Measurements from ENCODE around the gene SDF2L1. TPM values are rescaled to one million over a fixed set of nuclear protein-coding genes. Genes with fewer than 3 reads are reported as not detected.
"Not testable (repeated sequence)": the region's sequence is repeated elsewhere in the genome, so short reads cannot be mapped to it uniquely, and the experiment has no call there.

The SDF2L1 gene
- total RNA-seq, 2 donors from 2014 or later, result 25.6 to 30.1 TPM

DNA sequence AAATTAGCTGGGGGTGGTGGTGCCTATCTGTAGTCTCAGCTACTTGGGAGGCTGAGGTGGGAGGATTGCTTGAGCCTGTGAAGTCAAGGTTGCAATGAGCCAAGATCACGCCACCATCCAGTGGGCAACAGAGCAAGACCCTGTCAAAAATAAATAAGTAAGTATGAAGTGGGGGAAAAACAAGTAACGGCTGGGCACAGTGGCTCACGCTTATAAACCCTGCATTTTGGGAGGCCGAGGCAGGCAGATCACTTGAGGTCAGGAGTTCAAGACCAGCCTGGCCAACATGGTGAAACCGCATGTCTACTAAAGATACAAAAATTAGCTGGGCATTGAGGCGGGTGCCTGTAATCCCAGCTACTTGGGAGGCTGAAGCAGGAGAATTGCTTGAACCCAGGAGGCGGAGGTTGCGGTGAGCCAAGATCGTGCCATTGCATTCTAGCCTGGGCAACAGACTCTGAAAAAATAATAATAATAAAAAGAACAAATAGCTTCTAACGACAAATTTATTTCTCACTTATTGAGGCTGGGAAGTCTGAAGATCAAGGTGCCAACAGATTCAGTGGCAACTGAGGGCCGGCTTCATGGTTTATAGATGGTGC, 32.4 kb upstream of the SDF2L1 start:
- not testable (repeated sequence) for H3K36me3 Mint-ChIP-seq (ENCODE audit: low read depth); H3K9me3 ChIP-seq (ENCODE audit: control insufficient read depth, low read length, poor library complexity, severe bottlenecking); H3K4me3 Mint-ChIP-seq; H3K27me3 Mint-ChIP-seq; DNase-seq; ATAC-seq
- H3K4me1 Mint-ChIP-seq, result peaks cover 28% of the 10 kb centered on the region
- H3K27ac Mint-ChIP-seq, result peak overlapping the region; percentile 19

DNA sequence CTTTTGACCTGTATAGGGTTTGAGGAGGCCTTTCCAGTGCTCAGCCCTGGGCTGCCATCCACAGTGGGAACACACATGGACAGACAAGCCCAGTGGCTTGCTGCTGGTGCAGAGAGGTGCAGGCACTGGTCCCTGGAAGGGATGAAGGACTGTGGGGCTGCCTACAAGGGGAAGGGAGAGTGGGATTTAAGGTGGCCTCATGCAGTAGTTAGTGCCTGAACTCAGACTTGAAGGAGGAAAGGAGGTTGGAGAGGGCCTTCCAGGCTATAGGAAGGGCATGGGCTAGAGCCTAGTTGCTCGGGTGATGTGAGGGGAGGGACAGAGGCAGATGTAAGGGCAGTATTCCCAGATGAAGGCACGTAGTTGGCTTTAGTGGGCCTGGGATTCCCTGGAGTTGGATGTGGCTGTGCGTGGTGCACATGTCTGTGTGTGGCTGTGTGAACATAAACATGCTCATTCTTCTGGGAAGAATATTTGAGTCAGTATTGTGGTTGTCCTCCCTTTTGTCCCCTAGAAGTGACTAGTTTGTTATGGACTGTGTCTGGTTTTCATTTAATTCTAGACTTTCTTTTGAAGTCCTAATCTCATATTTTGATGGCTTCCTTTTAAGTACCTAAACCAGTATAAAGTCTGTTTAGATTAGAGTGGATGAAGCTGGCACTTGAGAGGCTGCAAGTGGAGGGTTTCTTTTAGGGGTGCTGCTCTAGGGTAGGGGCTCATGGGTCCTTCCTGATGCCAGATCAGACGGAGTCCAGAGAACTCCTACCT, 30.7 kb upstream of the SDF2L1 start:
- H3K27me3 Mint-ChIP-seq, result no peaks in the 10 kb centered on the region
- DNase-seq (no peak), ATAC-seq (no peak)
- H3K36me3 Mint-ChIP-seq (ENCODE audit: low read depth), result peaks cover 2% of the 10 kb centered on the region
- H3K9me3 ChIP-seq (ENCODE audit: control insufficient read depth, low read length, poor library complexity, severe bottlenecking), result no peaks in the 10 kb centered on the region
- H3K4me3 Mint-ChIP-seq, result peak overlapping the region; percentile 51
- H3K27ac Mint-ChIP-seq, result peak overlapping the region; percentile 27
- H3K4me1 Mint-ChIP-seq, result peaks cover 26% of the 10 kb centered on the region

DNA sequence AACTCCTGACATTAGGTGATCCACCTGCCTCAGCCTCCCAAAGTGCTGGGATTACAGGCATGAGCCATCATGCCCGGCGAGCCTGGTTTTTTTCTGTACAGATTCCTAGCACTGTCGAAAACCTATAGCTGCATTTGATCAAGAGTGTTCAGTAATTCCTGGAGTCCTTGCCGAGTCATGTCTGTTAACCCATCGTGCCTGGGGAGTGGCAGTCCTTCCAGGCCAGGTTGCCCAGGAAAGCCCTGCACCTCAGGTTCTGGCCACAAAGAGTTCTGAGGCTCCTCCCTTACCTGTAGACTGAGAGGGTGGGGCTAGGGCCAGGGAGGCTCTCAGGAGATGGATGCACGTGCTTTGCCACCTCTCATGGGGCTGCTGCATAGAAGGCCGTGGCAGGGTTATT, 29.2 kb upstream of the SDF2L1 start:
- Mint-ChIP-seq H3K36me3 (ENCODE audit: low read depth) (peaks cover 2% of the 10 kb centered on the region), H3K27me3 (no peaks in the 10 kb centered on the region), H3K4me3 (no peak overlapping the region), H3K4me1 (peaks cover 19% of the 10 kb centered on the region), H3K27ac (no peak overlapping the region)
- no peaks in the 10 kb centered on the region for H3K9me3 ChIP-seq (ENCODE audit: control insufficient read depth, low read length, poor library complexity, severe bottlenecking)
- ATAC-seq, result no peak
- DNase-seq, result no peak

DNA sequence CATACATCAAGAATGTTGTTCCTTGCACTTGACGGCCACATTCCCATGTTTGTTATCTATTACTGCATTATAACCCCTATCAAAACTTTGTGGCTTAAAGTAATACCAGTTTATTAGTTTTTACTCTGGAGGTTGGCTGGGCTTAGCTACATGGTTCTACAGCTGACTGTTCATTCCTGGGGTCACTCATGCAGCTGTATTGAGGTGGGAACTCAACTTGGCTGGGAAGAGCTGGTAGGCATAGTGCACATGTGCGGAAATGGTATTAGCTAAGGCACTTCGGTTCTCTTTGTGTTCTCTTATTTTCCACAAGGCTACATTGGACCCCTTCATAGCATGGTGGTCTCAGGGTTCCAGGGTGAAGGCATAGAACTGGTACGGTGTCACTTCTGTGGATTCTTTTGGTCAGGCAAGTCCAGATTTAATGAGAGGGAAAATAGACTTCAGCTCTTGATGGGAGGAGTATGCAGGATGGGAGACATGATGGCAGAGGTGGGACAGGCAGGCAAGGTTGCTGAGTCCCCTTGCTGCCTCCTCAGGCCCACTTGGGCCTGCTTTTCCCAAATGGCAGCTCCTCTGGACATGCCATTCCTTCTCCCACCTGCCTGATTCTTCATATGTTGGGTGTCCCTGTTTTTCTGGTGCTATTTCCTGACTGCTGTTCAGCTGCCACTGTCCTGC, 28.4 kb upstream of the SDF2L1 start:
- H3K9me3 ChIP-seq (ENCODE audit: control insufficient read depth, low read length, poor library complexity, severe bottlenecking), result no peaks in the 10 kb centered on the region
- Mint-ChIP-seq H3K4me1 (peaks cover 20% of the 10 kb centered on the region), H3K4me3 (no peak overlapping the region), H3K27me3 (no peaks in the 10 kb centered on the region), H3K36me3 (ENCODE audit: low read depth) (peaks cover 2% of the 10 kb centered on the region), H3K27ac (peak overlapping the region; percentile 24)
- DNase-seq, result no peak
- ATAC-seq, result no peak

DNA sequence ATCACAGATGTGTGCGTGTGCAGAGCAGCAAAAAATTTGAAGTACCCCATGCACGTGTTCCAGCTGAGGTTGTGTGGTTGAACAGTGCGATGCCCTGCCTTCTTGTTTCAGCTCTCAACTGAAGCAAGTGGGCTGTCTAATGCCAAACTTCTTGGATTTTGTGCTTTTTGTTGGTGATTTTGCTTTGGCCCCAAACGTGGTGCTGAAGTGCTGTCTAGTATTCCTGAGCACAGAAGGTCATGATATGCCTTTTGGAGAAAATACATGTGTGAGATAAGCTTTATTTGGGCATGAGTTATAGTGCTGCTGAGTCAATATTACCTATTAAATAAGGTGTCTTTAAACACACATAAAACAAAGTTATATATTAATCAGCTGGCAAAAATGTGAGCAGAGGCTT, 26.4 kb upstream of the SDF2L1 start:
- H3K36me3 Mint-ChIP-seq (ENCODE audit: low read depth), result peaks cover 2% of the 10 kb centered on the region
- peak overlapping the region; percentile 88 for H3K27ac Mint-ChIP-seq
- DNase-seq (no peak), ATAC-seq (no peak)
- no peaks in the 10 kb centered on the region for H3K9me3 ChIP-seq (ENCODE audit: control insufficient read depth, low read length, poor library complexity, severe bottlenecking)
- no peak overlapping the region for H3K4me3 Mint-ChIP-seq
- H3K4me1 Mint-ChIP-seq, result peaks cover 14% of the 10 kb centered on the region
- H3K27me3 Mint-ChIP-seq, result no peaks in the 10 kb centered on the region

DNA sequence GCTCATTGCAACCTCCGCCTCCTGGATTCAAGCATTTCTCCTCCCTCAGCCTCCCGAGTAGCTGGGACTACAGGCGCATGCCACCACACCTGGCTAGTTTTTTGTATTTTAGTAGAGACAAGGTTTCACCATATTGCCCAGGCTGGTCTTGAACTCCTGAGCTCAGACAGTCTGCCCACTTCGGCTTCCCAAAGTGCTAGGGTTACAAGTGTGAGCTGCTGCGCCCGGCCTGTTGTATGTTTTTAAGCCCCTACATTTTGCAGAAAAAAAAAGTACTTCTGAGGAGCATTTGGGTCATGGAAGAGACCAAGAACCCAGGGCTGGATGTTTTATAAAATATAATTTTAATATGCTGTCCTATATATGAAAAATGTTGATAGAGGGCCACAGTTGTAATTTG, 24.8 kb upstream of the SDF2L1 start:
- H3K4me3 Mint-ChIP-seq; H3K27me3 Mint-ChIP-seq; H3K4me1 Mint-ChIP-seq; DNase-seq; H3K27ac Mint-ChIP-seq; H3K9me3 ChIP-seq (ENCODE audit: control insufficient read depth, low read length, poor library complexity, severe bottlenecking); H3K36me3 Mint-ChIP-seq (ENCODE audit: low read depth); ATAC-seq: not testable (repeated sequence)

DNA sequence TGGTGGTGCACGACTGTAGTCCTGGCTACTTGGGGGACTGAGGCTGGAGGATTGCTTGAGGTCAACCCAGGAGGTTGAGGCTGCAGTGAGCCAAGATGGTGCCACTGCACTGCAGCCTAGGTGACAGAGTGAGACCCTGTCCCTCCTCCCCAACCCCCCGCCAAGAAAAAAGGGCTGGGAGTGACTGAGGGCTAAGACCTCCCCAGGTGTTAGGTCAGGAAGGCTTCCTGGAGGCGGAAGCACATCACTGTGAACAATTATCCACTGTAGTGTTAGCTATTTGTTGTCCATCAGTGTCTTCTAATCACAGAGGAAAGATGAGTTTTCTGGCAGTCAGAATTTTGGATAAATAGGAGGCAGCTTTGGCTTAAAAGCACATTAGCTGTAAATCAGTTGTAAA, 21.1 kb upstream of the SDF2L1 start:
- no peak for ATAC-seq
- H3K9me3 ChIP-seq (ENCODE audit: control insufficient read depth, low read length, poor library complexity, severe bottlenecking), result no peaks in the 10 kb centered on the region
- peaks cover 14% of the 10 kb centered on the region for H3K4me1 Mint-ChIP-seq
- no peaks in the 10 kb centered on the region for H3K27me3 Mint-ChIP-seq
- H3K27ac Mint-ChIP-seq, result no peak overlapping the region
- no peaks in the 10 kb centered on the region for H3K36me3 Mint-ChIP-seq (ENCODE audit: low read depth)
- no peak overlapping the region for H3K4me3 Mint-ChIP-seq
- no peak for DNase-seq

DNA sequence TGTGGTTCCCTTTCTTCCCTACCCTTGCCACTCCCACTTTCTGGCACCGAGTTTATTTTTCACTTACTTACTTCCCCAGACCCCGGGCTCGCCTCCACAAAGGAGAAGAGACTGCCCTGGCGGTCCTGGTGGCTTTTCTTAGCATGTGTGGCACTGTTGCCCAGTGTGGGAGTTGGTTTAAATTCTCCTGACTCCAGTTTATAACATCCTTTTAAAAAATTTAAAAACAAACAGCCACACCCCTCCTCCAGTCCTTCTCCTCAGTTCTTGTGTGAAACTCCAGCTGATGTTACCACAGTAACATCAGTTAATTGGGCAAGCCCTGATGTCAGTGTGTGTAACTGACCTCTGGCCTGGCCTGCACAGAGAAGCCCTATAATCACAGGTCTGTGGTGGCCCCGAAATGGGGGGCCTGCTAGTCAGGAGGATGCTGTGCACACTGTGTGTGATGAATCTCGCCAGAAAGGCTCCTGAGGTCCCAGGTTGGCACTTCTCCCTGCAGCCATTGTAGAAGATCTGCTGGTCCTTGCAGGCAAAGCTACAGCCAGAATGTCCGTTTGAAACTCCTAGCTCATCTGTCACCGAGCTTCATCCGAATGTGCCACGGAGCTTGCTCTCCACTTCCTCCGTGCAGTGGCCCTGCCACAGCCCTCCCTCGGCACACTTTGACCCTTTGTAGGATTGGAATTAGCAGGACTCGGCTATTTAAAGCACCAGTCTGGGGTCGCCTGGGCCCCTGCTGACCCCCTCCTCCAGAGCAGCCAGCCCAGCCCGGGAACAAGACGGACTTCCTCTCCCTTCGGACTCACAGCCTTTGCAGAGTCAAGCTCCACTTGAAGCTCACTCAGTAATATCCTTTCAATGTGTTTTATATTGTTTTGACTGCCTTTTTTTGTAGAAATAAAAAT, 19.8 kb upstream of the SDF2L1 start:
- H3K4me1 Mint-ChIP-seq, result peaks cover 20% of the 10 kb centered on the region
- ATAC-seq, result no peak

DNA sequence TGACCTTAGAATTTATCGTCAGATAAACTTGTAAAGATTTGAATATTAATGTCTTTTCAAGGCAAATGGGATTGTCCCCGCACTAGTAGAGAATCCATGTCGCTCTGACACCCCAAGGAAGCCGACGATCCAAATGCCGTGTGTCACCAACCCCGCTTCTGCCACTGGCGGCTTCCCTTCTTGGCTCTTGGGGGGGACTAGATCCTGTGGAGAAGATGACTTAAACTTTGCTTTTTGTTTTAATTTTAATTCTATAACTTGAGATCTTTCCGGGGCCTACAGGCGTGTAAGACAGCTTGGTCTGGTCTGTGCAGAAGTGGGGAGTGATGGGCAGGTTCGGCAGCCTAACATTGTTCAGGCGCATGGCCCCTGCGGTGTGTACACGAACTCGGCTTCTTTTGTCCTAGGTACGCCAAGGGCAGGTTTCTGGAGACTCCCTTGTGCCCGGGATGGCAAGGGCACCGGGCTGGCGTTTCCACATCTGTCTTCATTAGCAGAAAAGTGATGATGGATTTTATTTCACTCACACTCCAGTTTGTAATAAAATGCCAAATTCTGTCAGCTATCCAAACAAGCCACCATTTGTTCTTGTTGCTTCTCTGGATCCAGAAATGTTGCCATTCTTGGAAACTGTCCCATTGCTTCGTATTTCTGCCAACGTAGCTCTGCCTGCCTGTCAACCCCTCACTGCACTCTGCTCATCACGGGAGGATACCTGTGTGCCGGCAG, 19.0 kb upstream of the SDF2L1 start:
- Mint-ChIP-seq H3K27ac (peak overlapping the region; percentile 94), H3K4me1 (peaks cover 22% of the 10 kb centered on the region), H3K4me3 (no peak overlapping the region), H3K36me3 (ENCODE audit: low read depth) (no peaks in the 10 kb centered on the region), H3K27me3 (no peaks in the 10 kb centered on the region)
- DNase-seq, result no peak
- H3K9me3 ChIP-seq (ENCODE audit: control insufficient read depth, low read length, poor library complexity, severe bottlenecking), result no peaks in the 10 kb centered on the region
- ATAC-seq, result no peak

More for the DNA sequence above, 19.8 kb upstream of the SDF2L1 start:
- Mint-ChIP-seq H3K36me3 (ENCODE audit: low read depth) (no peaks in the 10 kb centered on the region), H3K27me3 (no peaks in the 10 kb centered on the region), H3K4me3 (no peak overlapping the region), H3K27ac (no peak overlapping the region)
- no peak for DNase-seq
- H3K9me3 ChIP-seq (ENCODE audit: control insufficient read depth, low read length, poor library complexity, severe bottlenecking), result no peaks in the 10 kb centered on the region

DNA sequence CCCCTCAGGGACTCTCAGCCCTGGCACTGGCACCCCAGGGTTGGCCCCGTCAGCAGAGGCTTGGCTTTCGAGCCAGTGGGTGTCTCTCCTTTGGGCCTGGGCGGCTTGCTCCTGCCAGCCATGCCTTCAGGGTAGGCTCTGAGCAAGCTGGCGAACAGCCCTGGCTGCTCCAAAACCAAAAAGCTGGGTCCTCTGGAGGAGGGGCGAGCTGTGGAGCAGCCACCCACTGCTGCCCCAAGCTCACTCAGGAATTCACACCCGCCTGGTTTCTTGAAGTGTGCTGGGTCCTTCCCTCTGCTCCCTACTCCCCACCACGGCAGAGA, 18.5 kb upstream of the SDF2L1 start:
- ATAC-seq, result no peak

DNA sequence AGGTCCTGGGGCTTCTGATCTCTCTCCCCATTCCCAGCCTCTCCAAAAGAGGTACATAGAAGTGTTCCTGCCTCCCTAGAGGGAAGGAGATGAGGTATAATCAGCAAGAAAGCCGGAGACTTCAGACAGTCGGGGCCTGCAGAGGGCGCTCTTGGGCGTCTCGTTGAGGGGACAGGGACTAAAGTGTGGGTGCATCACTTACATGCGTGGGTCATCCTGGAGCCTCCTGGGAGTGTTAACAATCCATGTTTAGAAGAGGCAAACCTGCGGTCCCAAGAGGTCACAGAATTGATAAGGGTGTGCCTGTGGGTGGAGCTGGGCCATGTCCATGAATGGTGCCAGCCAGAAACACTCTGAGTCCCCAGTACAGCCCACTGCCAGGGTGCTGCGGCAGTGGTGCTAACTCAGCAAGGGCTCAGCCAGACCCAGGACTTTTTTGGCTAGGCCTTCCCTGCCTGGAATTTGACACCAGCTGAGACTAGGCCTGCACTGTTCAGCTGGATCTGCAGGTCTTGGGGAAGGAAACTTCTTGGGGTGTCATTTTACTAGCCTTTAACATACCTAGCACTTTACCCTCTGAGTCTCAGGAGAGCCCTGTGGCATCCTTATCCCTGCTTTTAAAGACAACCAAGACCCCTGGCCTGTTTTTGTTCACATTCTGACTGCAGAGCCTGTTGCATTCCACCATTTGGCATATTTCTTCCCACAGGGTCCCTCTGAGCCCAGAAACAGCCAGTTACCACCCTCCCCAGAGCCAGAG, 17.8 kb upstream of the SDF2L1 start:
- peak in 2 of 3 donors; percentile 25 to 41 for DNase-seq
- Mint-ChIP-seq H3K27ac (peak overlapping the region; percentile 94), H3K4me1 (peaks cover 25% of the 10 kb centered on the region), H3K27me3 (no peaks in the 10 kb centered on the region), H3K4me3 (peak overlapping the region; percentile 25), H3K36me3 (ENCODE audit: low read depth) (peaks cover 2% of the 10 kb centered on the region)
- ATAC-seq, result peak; percentile 24
- no peaks in the 10 kb centered on the region for H3K9me3 ChIP-seq (ENCODE audit: control insufficient read depth, low read length, poor library complexity, severe bottlenecking)

More for the DNA sequence above, 18.5 kb upstream of the SDF2L1 start:
- no peak for DNase-seq
- Mint-ChIP-seq H3K36me3 (ENCODE audit: low read depth) (no peaks in the 10 kb centered on the region), H3K27ac (peak overlapping the region; percentile 94), H3K4me1 (peaks cover 25% of the 10 kb centered on the region), H3K4me3 (no peak overlapping the region), H3K27me3 (no peaks in the 10 kb centered on the region)
- no peaks in the 10 kb centered on the region for H3K9me3 ChIP-seq (ENCODE audit: control insufficient read depth, low read length, poor library complexity, severe bottlenecking)

Measured in T-helper 17 cell (primary cell).